ENCODE measurements around the gene HTR1E. TPM values are rescaled to one million over a fixed set of nuclear protein-coding genes. Genes with fewer than 3 reads are reported as not detected.
"Not testable (repeated sequence)": the region's sequence is repeated elsewhere in the genome, so short reads cannot be mapped to it uniquely, and the experiment has no call there.

HTR1E gene, protein sequence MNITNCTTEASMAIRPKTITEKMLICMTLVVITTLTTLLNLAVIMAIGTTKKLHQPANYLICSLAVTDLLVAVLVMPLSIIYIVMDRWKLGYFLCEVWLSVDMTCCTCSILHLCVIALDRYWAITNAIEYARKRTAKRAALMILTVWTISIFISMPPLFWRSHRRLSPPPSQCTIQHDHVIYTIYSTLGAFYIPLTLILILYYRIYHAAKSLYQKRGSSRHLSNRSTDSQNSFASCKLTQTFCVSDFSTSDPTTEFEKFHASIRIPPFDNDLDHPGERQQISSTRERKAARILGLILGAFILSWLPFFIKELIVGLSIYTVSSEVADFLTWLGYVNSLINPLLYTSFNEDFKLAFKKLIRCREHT
- total RNA-seq (ENCODE audit: low replicate concordance): not detected in 2 replicates

- Mint-ChIP-seq H3K27ac (no peak within 1 kb of the TSS), H3K4me1 (peaks cover 17% of the 10 kb centered on the region), H3K9me3 (no peaks in the 10 kb centered on the region), H3K4me3 (peak within 1 kb of the TSS; percentile 88), H3K27me3 (ENCODE audit: insufficient read depth, low read depth) (peaks cover 18% of the 10 kb centered on the region), H3K36me3 (no peaks in the 10 kb centered on the region)
- H3K36me3 ChIP-seq: no peaks in the 10 kb centered on the region
- H4K20me1 ChIP-seq (ENCODE audit: low read depth): no peaks in the 10 kb centered on the region
- H3K27ac ChIP-seq: no peak within 1 kb of the TSS
- peaks cover 7% of the 10 kb centered on the region for H3K4me1 ChIP-seq
- H3K4me3 ChIP-seq: peak within 1 kb of the TSS; percentile 59
- no peaks in the 10 kb centered on the region for H3F3A ChIP-seq (ENCODE audit: low read depth)
- no peak within 1 kb of the TSS for H3K9ac ChIP-seq
- H2AFZ ChIP-seq (replicated peaks): peak within 1 kb of the TSS; percentile 99
- peak; percentile 70 for DNase-seq (ENCODE audit: low spot score)
- H3K27me3 ChIP-seq: peaks cover 49% of the 10 kb centered on the region
- TF ChIP-seq, protein P1, sequence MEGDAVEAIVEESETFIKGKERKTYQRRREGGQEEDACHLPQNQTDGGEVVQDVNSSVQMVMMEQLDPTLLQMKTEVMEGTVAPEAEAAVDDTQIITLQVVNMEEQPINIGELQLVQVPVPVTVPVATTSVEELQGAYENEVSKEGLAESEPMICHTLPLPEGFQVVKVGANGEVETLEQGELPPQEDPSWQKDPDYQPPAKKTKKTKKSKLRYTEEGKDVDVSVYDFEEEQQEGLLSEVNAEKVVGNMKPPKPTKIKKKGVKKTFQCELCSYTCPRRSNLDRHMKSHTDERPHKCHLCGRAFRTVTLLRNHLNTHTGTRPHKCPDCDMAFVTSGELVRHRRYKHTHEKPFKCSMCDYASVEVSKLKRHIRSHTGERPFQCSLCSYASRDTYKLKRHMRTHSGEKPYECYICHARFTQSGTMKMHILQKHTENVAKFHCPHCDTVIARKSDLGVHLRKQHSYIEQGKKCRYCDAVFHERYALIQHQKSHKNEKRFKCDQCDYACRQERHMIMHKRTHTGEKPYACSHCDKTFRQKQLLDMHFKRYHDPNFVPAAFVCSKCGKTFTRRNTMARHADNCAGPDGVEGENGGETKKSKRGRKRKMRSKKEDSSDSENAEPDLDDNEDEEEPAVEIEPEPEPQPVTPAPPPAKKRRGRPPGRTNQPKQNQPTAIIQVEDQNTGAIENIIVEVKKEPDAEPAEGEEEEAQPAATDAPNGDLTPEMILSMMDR (IDR thresholded peaks at IDR 0.05): peak; percentile 90
- TF ChIP-seq EZH2phosphoT487 (IDR thresholded peaks at IDR 0.05) (peak; percentile 70), EZH2 (IDR thresholded peaks at IDR 0.05) (peak; percentile 85)
- H3K4me2 ChIP-seq: peak within 1 kb of the TSS; percentile 95
- no peaks in the 10 kb centered on the region for H3K79me2 ChIP-seq (ENCODE audit: low read depth)
- H3K9me3 ChIP-seq (ENCODE audit: low read depth): no peaks in the 10 kb centered on the region
These were observed at the start of gene HTR1E for GRCh38 chr6:86937219-86938079. HTR1E (plus strand) TSS chr6:86937528; CDS start chr6:87015335, 77,807 bp downstream.

DNA sequence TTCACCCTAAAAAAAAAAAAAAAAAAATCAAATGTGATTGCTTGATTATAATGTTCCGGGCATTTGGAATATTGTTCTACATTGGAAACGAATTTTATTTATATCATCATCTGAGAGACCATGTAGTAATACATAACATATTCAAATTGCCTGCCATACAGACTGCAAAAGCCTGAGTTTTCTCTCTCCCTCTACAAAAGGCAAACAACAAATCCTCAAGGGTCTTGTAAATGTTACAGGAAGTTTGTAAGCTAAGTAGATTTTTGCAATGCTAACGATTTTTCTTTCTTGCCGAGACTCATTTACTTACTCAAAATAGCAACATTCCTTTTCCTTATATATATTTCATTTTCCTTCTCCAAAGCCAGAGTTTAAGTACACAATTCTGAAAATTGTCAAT is 49.0 kb upstream of the HTR1E start:
- H3K79me2 ChIP-seq (ENCODE audit: low read depth): no peaks in the 10 kb centered on the region
- H3K4me3 Mint-ChIP-seq: no peak overlapping the region
- no peaks in the 10 kb centered on the region for H4K20me1 ChIP-seq (ENCODE audit: low read depth)
- no peak overlapping the region for H3K27ac ChIP-seq
- H3K9me3 Mint-ChIP-seq: peaks cover under 1% of the 10 kb centered on the region
- no peak for DNase-seq (ENCODE audit: low spot score)
- no peak overlapping the region for H3K4me3 ChIP-seq
- TF ChIP-seq, protein P1 (IDR thresholded peaks at IDR 0.05): no peak
- TF ChIP-seq EZH2 (IDR thresholded peaks at IDR 0.05) (no peak), EZH2phosphoT487 (IDR thresholded peaks at IDR 0.05) (no peak)
- H3F3A ChIP-seq (ENCODE audit: low read depth): no peaks in the 10 kb centered on the region
- no peaks in the 10 kb centered on the region for H3K27me3 ChIP-seq
- no peaks in the 10 kb centered on the region for H3K4me1 Mint-ChIP-seq
- H3K4me1 ChIP-seq: no peaks in the 10 kb centered on the region
- no peaks in the 10 kb centered on the region for H3K9me3 ChIP-seq (ENCODE audit: low read depth)
- no peak overlapping the region for H2AFZ ChIP-seq (replicated peaks)
- H3K36me3 ChIP-seq: no peaks in the 10 kb centered on the region
- no peak overlapping the region for H3K9ac ChIP-seq
- no peak overlapping the region for H3K27ac Mint-ChIP-seq
- H3K4me2 ChIP-seq: no peak overlapping the region
- peaks cover 2% of the 10 kb centered on the region for H3K27me3 Mint-ChIP-seq (ENCODE audit: insufficient read depth, low read depth)
- no peaks in the 10 kb centered on the region for H3K36me3 Mint-ChIP-seq

- not testable (repeated sequence) for H3K27ac Mint-ChIP-seq; H3K9me3 Mint-ChIP-seq; DNase-seq (ENCODE audit: low spot score); H3F3A ChIP-seq (ENCODE audit: low read depth); H3K9ac ChIP-seq; H3K36me3 ChIP-seq; H4K20me1 ChIP-seq (ENCODE audit: low read depth); H3K4me1 Mint-ChIP-seq; H3K79me2 ChIP-seq (ENCODE audit: low read depth); H3K4me1 ChIP-seq; H3K27ac ChIP-seq; H3K36me3 Mint-ChIP-seq; H3K27me3 Mint-ChIP-seq (ENCODE audit: insufficient read depth, low read depth); H2AFZ ChIP-seq (replicated peaks); H3K9me3 ChIP-seq (ENCODE audit: low read depth)
- peak overlapping the region; percentile 61 for H3K4me2 ChIP-seq
- peak overlapping the region; percentile 36 for H3K4me3 ChIP-seq
- H3K4me3 Mint-ChIP-seq: peak overlapping the region; percentile 62
- H3K27me3 ChIP-seq: peaks cover 15% of the 10 kb centered on the region
These were observed 40.1 kb upstream of the HTR1E start for GRCh38 chr6:86897265-86897664.

Data from neural progenitor cell (in vitro differentiated cells).